ENCODE results near the gene PPL.

PPL gene

GRCh38 chr16:4927661-4928060 lies 9.3 kb downstream of the PPL start:
- Mint-ChIP-seq H3K27ac (no peak overlapping the region), H3K27me3 (peaks cover 2% of the 10 kb centered on the region), H3K9me3 (peaks cover 5% of the 10 kb centered on the region), H3K36me3 (peaks cover 2% of the 10 kb centered on the region), H3K4me3 (no peak overlapping the region), H3K4me1 (no peaks in the 10 kb centered on the region)

- peaks cover 5% of the 10 kb centered on the region for H3K9me3 Mint-ChIP-seq
- peaks cover 2% of the 10 kb centered on the region for H3K27me3 Mint-ChIP-seq
- no peak overlapping the region for H3K4me3 Mint-ChIP-seq
- H3K27ac Mint-ChIP-seq: no peak overlapping the region
- peaks cover 2% of the 10 kb centered on the region for H3K36me3 Mint-ChIP-seq
- no peaks in the 10 kb centered on the region for H3K4me1 Mint-ChIP-seq
Measured at GRCh38 chr16:4926928-4927327, 10.0 kb downstream of the PPL start.

DNA sequence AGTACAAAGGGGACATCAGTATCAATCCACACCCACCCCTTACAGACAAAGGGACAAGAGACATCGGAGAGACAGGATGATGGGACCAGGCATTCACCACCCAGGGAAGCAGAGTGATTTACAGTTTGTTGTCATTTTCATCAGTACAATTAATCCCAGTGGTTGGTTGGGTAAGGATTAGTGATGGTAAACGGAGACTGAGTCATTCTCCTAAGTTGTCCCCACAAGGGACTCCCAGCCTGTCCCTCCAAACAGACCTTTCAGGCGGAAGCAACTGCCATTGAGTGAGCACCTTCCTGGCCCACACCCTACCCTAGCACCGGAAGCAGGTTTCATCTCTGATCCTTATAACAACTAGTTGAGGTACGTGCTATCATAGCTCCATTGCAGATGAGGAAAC lies 11.2 kb downstream of the PPL start:
- Mint-ChIP-seq H3K9me3 (peaks cover 5% of the 10 kb centered on the region), H3K27me3 (peaks cover 1% of the 10 kb centered on the region), H3K36me3 (peaks cover 2% of the 10 kb centered on the region), H3K27ac (no peak overlapping the region), H3K4me3 (no peak overlapping the region), H3K4me1 (no peaks in the 10 kb centered on the region)

- Mint-ChIP-seq H3K4me3 (no peak overlapping the region), H3K9me3 (peaks cover 5% of the 10 kb centered on the region), H3K4me1 (no peaks in the 10 kb centered on the region), H3K36me3 (peaks cover 2% of the 10 kb centered on the region), H3K27ac (no peak overlapping the region), H3K27me3 (no peaks in the 10 kb centered on the region)
Measured at GRCh38 chr16:4925293-4925607, 11.7 kb downstream of the PPL start.

DNA sequence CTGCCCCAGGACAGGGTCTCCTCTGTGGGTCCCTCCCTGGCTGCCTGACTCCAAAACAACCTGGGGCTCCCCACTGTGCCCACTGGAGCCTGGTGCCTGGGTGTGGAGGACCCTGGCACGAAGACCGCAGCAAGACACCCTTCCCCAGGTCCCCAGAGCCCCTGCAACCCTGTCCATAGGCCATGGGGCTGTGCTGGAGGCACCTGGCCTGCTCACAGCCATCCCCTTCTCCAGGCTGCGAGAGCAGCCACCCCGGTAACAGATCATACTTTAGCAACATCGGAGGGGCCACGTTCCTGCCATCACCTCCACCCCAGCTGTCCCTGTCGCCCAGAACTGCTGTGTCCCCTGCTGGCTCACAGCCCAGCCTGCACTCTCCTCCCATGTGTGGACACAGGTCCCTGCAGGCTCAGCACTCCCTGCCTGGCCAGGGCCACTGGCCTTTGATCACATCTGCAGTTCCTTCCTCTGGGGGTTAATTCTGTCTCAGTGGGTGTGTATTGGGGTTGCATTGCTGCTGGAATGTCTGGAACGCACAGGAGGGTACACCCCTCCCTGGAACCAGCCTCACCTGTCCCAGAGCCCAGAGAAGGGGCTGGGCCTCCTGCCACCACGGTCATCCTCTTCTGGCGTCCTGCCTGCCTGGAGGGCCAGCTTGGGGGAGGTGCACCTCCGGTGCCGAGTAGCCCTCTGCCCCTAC lies 12.2 kb downstream of the PPL start:
- Mint-ChIP-seq H3K4me3 (no peak overlapping the region), H3K4me1 (no peaks in the 10 kb centered on the region), H3K9me3 (peaks cover 5% of the 10 kb centered on the region), H3K27me3 (no peaks in the 10 kb centered on the region), H3K27ac (no peak overlapping the region), H3K36me3 (peaks cover 2% of the 10 kb centered on the region)

GRCh38 chr16:4923853-4924252 lies 13.1 kb downstream of the PPL start:
- H3K27me3 Mint-ChIP-seq: no peaks in the 10 kb centered on the region
- peaks cover 2% of the 10 kb centered on the region for H3K36me3 Mint-ChIP-seq
- H3K9me3 Mint-ChIP-seq: peaks cover 5% of the 10 kb centered on the region
- H3K4me3 Mint-ChIP-seq: no peak overlapping the region
- H3K27ac Mint-ChIP-seq: no peak overlapping the region
- no peaks in the 10 kb centered on the region for H3K4me1 Mint-ChIP-seq

- Mint-ChIP-seq H3K4me3 (no peak overlapping the region), H3K4me1 (no peaks in the 10 kb centered on the region), H3K27ac (no peak overlapping the region), H3K27me3 (no peaks in the 10 kb centered on the region), H3K9me3 (peaks cover 5% of the 10 kb centered on the region), H3K36me3 (peaks cover 2% of the 10 kb centered on the region)
Measured at GRCh38 chr16:4922721-4923342, 14.1 kb downstream of the PPL start.

- Mint-ChIP-seq H3K27ac (no peak overlapping the region), H3K4me3 (no peak overlapping the region), H3K27me3 (no peaks in the 10 kb centered on the region), H3K4me1 (no peaks in the 10 kb centered on the region), H3K36me3 (no peaks in the 10 kb centered on the region), H3K9me3 (no peaks in the 10 kb centered on the region)
Measured at GRCh38 chr16:4920826-4921225, 16.1 kb downstream of the PPL start.

GRCh38 chr16:4918781-4919251 lies 18.1 kb downstream of the PPL start:
- no peaks in the 10 kb centered on the region for H3K36me3 Mint-ChIP-seq
- H3K9me3 Mint-ChIP-seq: no peaks in the 10 kb centered on the region
- no peak overlapping the region for H3K4me3 Mint-ChIP-seq
- no peak overlapping the region for H3K27ac Mint-ChIP-seq
- no peaks in the 10 kb centered on the region for H3K27me3 Mint-ChIP-seq
- H3K4me1 Mint-ChIP-seq: no peaks in the 10 kb centered on the region

DNA sequence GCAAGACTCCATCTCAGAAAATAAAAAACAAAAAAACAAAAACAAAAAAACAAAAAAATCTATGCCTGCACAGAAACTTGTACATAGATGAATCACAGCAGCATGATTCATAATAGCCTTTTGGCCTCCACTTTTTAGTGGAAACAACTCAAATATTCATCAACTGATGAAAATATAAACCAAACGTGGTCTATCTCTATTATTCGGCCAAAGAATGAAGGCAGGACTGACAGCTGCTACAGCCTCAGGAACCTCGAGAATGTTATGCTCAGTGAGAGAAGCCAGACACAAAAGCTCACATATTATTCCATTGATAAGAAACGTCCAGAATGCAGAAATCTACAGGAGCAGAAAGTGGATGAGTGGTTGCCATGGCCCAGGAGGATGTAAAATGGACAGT lies 19.8 kb downstream of the PPL start:
- no peaks in the 10 kb centered on the region for H3K36me3 Mint-ChIP-seq
- no peak overlapping the region for H3K27ac Mint-ChIP-seq
- no peaks in the 10 kb centered on the region for H3K4me1 Mint-ChIP-seq
- no peaks in the 10 kb centered on the region for H3K9me3 Mint-ChIP-seq
- no peak overlapping the region for H3K4me3 Mint-ChIP-seq
- H3K27me3 Mint-ChIP-seq: no peaks in the 10 kb centered on the region

DNA sequence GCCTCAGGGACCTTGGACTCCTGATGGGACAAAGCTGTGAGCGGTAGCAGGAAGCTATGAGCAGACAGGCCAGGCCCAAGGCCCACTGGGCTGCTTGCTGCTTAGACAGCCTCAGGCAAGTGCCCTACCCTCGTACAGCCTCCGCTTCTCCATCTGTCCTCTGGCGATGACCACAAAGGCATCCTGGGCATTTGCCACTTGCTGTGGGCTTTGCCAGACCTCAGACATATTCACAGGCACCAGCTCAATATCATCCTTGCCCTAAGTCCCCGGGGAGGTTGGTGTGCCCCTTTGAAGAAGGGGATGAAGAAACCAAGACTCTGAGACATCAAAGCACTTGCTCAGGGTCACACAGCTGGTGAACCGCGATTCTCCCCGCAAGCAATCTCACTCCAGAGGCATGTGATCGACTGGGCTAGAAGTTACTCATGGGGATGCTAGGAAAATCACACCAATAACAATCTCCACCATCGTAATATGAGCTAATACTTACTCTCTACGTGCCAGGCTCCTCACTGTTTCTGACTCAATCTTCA lies 21.7 kb downstream of the PPL start:
- Mint-ChIP-seq H3K9me3 (no peaks in the 10 kb centered on the region), H3K4me1 (no peaks in the 10 kb centered on the region), H3K27ac (no peak overlapping the region), H3K27me3 (no peaks in the 10 kb centered on the region), H3K36me3 (no peaks in the 10 kb centered on the region), H3K4me3 (no peak overlapping the region)

DNA sequence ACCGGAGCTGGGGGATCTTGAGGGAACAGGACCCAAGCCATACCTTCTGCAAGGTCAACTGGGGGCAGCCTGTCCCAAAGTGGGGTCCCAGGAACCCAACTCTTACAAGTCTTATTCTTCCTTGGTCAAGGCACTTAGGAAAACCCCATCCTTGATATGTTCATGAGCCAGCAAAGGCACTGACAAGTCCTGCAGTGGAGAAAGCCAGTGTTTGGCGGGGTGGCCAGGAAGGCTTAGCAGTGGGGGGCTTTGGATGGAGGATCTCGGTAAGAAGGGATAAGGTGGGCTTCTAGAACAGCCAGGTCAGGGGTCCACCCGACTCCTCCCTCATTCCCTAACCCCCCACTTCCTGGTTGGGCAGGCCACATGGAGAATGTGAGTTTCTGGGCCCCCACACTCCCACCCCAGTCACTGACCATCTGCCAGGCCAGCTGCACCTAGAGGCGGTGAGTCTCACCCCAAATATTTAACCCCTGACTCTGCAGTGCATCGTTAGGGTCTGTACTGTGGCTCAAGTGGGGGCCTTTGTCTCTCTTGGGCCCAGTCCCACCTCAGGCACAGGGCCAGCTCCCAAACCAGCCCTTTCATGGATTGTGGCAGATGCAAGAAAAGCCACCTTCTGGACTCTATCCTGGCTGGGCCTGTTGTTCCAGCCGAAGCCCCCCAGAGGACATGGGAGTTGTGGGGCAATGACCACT lies 22.3 kb downstream of the PPL start:
- H3K9me3 Mint-ChIP-seq: no peaks in the 10 kb centered on the region
- no peak overlapping the region for H3K4me3 Mint-ChIP-seq
- H3K36me3 Mint-ChIP-seq: no peaks in the 10 kb centered on the region
- H3K4me1 Mint-ChIP-seq: no peaks in the 10 kb centered on the region
- H3K27ac Mint-ChIP-seq: no peak overlapping the region
- H3K27me3 Mint-ChIP-seq: no peaks in the 10 kb centered on the region

DNA sequence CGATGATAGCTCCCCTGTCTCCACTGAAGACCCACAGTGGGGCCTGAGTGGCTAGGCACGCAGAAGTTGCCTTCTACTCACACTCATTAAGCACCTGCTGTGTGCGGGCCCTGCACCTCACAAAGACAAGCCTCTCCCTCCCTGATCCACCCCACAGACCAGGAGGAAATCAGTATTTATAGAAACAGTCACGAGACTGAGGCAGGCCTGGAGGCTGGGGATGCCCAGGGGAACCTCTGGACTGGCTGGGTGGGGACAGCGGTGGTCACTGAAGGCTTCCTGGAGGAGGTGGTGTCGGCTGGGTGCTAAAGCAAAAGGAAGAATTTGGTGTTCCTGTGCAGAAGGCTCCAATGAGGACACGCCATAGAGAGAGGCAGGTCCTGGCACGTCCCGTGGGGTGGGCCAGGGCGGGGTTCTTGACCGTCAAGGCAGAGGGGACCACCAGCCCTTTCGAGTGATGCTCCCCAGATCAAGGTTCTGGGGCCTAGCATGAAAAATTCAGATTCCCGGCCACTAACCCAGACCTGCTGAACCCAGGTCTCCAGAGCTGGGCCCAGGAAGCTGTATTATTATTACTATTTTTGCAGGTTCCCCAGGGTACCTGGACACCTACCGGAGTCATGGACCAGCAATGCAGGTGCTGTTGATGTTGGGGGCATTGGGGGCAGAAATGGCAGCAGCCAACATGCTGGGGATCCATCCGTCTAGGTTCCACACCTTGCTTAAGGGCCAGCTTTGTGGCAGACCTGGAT lies 23.0 kb downstream of the PPL start:
- Mint-ChIP-seq H3K4me1 (no peaks in the 10 kb centered on the region), H3K9me3 (no peaks in the 10 kb centered on the region), H3K27ac (no peak overlapping the region), H3K27me3 (no peaks in the 10 kb centered on the region), H3K36me3 (no peaks in the 10 kb centered on the region), H3K4me3 (no peak overlapping the region)

- no peaks in the 10 kb centered on the region for H3K4me1 Mint-ChIP-seq
- no peaks in the 10 kb centered on the region for H3K36me3 Mint-ChIP-seq
- no peak overlapping the region for H3K4me3 Mint-ChIP-seq
- no peak overlapping the region for H3K27ac Mint-ChIP-seq
- H3K27me3 Mint-ChIP-seq: no peaks in the 10 kb centered on the region
- no peaks in the 10 kb centered on the region for H3K9me3 Mint-ChIP-seq
Measured at GRCh38 chr16:4913130-4913773, 23.7 kb downstream of the PPL start.

GRCh38 chr16:4911970-4912386 lies 25.0 kb downstream of the PPL start:
- no peaks in the 10 kb centered on the region for H3K9me3 Mint-ChIP-seq
- H3K27ac Mint-ChIP-seq: no peak overlapping the region

More at GRCh38 chr16:4911970-4912386, 25.0 kb downstream of the PPL start:
- Mint-ChIP-seq H3K27me3 (peaks cover 2% of the 10 kb centered on the region), H3K4me1 (no peaks in the 10 kb centered on the region), H3K36me3 (no peaks in the 10 kb centered on the region), H3K4me3 (no peak overlapping the region)

Measured in activated naive CD4-positive, alpha-beta T cell treated with anti-CD3 and anti-CD28 coated beads, Interleukin-2, amount 50 U/mL, for 24 hours (primary cell).